Muscle layer of colon (tissue), 2 donors: ENCODE results near the gene TRA2A.
"Not testable (repeated sequence)": the region's sequence is repeated elsewhere in the genome, so short reads cannot be mapped to it uniquely, and the experiment has no call there.

ENCODE experiments used
- H3K27ac ChIP-seq: one replicate; pipeline ENCODE4 v1.7.0; 2013; ENCODE audit warnings: low read depth, mild to moderate bottlenecking, low read length, moderate library complexity
- H3K27me3 ChIP-seq, 2 donors: one replicate each; pipeline ENCODE4 v1.7.0; 2013; ENCODE audit warnings: low read length in 2 of 2, mild to moderate bottlenecking in 2 of 2; ENCODE audit not compliant: insufficient read depth in 2 of 2, control insufficient read depth in 1 of 2
- H3K36me3 ChIP-seq: one replicate; pipeline ENCODE4 v1.7.0; 2013; ENCODE audit warnings: mild to moderate bottlenecking, low read length; ENCODE audit not compliant: insufficient read depth
- H3K4me1 ChIP-seq: one replicate; pipeline ENCODE4 v1.7.0; 2013; ENCODE audit warnings: mild to moderate bottlenecking, low read length; ENCODE audit not compliant: insufficient read depth
- H3K4me3 ChIP-seq, 2 donors: one replicate each; pipeline ENCODE4 v1.7.0; 2013; ENCODE audit warnings: low read length in 2 of 2, low read depth in 1 of 2, mild to moderate bottlenecking in 1 of 2, moderate library complexity in 1 of 2
- H3K9ac ChIP-seq: one replicate; pipeline ENCODE4 v1.7.0; 2013; ENCODE audit warnings: low read length
- H3K9me3 ChIP-seq: one replicate; pipeline ENCODE4 v1.7.0; 2013; ENCODE audit warnings: mild to moderate bottlenecking, low read length
- donor health status: abdominal sarcoma.
- donor health status: Adenocarcinoma of cecum.

TRA2A gene

DNA sequence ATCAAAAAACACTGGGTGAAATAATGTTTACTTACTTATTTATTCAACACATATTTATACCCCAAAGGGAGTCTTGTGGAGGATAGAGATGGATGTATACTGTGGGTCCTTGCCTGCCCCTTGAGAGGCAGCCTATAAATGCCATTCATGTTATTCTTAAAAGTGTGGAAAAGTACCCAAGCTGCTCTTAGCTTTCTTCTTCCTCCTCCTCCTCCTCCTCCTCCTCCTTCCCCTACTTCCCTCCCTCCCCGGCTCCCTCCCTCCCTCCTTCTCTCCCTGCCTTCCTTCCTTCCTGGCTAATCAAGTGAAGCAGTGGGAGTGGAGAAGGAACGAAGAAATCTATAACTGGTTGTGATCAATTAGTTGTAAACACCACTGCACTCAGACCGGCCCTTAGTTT, 40.3 kb downstream of the TRA2A start:
- Histone ChIP-seq H3K4me3 (no peak overlapping the region), H3K27me3 (no peaks in the 10 kb centered on the region), H3K4me1 (no peaks in the 10 kb centered on the region), H3K9ac (no peak overlapping the region), H3K9me3 (no peaks in the 10 kb centered on the region), H3K36me3 (no peaks in the 10 kb centered on the region), H3K27ac (no peak overlapping the region)

DNA sequence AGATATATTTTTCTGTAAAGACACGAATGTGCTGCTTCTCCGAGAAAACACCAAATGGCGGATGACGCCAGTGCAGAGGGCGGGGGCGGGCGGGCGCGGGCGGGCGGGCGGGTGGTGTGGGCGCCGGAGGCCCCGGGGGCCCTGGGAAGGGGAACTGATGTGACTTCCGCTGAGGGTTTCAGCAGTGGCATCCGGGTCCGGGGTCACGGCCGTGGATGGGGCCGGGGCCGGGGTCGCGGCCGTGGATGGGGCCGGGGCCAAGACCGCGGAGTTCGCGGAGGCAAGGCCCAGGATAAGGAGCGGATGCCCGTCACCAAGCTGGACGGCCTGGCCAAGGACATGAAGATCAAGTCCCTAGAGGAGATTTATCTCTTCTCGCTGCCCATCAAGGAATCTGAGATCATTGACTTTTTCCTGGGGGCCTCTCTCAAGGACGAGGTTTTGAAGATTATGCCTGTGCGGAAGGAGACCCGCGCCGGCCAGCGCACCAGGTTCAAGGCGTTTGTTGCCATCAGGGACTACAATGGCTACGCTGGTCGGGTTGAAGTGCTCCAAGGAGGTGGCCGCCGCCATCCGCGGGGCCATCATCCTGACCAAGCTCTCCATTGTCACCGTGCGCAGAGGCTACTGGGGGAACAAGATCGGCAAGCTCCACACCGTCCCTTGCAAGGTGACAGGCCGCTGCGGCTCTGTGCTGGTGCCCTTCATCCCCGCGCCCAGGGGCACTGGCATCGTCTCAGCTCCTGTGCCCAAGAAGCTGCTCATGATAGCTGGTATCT, 41.2 kb downstream of the TRA2A start:
- no peak overlapping the region for H3K9ac ChIP-seq
- H3K9me3 ChIP-seq = no peaks in the 10 kb centered on the region
- no peaks in the 10 kb centered on the region for H3K4me1 ChIP-seq
- H3K4me3 ChIP-seq = peak overlapping the region; percentile 56 to 57
- H3K36me3 ChIP-seq = no peaks in the 10 kb centered on the region
- H3K27ac ChIP-seq = peak overlapping the region; percentile 72
- no peaks in the 10 kb centered on the region for H3K27me3 ChIP-seq

DNA sequence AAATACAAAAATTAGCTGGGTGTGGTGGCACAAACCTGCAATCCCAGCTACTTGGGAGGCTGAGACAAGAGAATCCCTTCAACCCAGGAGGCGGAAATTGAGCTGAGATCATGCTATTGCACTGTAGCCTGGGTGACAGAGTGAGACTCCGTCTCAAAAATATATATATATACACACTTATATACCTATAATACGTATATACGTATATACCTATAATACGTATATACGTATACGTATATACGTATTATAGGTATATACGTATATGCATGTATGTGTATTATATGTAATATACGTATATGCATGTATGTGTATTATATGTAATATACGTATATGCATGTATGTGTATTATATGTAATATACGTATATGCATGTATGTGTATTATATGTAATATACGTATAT, 43.1 kb downstream of the TRA2A start:
- H3K27ac ChIP-seq, H3K9me3 ChIP-seq, H3K9ac ChIP-seq, H3K4me1 ChIP-seq, H3K36me3 ChIP-seq, H3K27me3 ChIP-seq, H3K4me3 ChIP-seq: not testable (repeated sequence)

DNA sequence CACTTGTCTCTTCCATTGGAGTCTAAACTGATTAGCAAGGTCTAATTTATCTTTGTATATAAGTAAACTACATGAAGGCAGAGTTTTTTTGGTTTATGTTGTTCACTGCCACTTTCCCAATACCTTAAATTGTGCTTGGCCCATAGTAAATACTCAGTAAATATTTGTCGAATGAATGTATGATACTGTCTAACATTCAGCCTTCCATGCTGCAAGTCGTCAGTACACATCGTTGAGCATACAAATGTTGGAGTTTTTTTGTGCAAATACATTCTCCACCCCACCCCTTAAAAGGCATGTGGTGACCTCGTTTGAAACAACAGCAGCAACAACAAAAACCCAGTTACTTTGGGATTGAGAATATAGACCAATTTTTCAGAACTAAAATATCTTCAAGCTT, 44.1 kb downstream of the TRA2A start:
- no peak overlapping the region for H3K27ac ChIP-seq
- no peaks in the 10 kb centered on the region for H3K36me3 ChIP-seq
- H3K4me3 ChIP-seq = no peak overlapping the region
- no peaks in the 10 kb centered on the region for H3K4me1 ChIP-seq
- no peaks in the 10 kb centered on the region for H3K9me3 ChIP-seq
- H3K27me3 ChIP-seq = no peaks in the 10 kb centered on the region
- no peak overlapping the region for H3K9ac ChIP-seq

DNA sequence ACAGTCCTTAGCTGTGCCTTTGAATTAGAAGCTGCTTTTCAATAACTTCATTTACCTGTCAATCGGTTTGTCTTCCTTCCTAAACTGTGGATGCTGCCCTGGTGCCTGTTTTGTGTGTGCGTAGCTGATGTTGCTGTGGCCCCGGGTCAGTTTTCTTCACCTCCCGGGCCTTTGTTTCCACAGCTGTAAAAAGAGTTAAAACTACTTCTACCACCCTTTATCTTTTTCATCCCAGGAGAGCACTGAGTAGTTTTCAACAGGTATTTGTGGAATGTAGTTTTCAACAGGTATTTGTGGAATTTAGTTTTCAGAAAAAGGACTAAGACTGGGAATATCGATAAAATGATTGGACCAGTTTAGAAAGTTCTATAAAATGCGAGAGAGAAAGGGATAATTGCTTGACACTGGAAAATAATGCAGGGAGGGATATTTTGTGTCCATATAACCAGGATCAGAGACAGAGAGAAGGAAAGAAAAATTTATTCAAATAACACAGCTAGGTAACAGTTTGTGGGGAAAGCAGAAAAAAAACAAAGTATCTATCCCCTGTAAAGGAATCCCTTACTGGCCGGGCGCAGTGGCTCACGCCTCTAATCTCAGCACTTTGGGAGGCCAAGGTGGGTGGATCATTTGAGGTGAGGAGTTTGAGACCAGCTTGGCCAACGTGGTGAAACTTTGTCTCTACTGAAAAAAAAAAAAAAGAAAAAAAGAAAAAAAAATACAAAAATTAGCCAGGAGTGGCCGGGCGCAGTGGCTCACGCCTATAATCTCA, 45.6 kb downstream of the TRA2A start:
- Histone ChIP-seq H3K9ac (no peak overlapping the region), H3K27me3 (no peaks in the 10 kb centered on the region), H3K36me3 (no peaks in the 10 kb centered on the region), H3K4me3 (no peak overlapping the region), H3K27ac (no peak overlapping the region), H3K4me1 (no peaks in the 10 kb centered on the region), H3K9me3 (no peaks in the 10 kb centered on the region)

DNA sequence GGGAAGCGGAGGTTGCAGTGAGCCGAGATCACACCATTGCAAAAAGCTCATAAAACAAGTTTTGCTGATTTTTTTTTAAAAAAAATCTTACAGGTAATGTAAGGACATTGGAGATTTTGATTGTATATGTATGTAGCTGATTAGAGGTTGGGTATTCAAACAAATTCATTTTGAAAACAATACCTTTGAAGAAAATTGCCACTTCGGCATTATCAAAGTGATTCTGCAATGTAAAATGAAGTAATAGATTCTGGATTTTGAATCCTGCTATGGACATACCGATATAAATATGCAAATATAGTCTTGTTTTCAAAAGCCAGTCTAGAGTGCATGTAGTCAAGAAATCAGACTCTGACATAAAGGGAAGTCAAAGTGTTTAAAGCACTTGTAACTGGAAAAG, 49.1 kb downstream of the TRA2A start:
- Histone ChIP-seq H3K9ac (no peak overlapping the region), H3K27me3 (peaks cover 8 to 10% of the 10 kb centered on the region in 2 donors), H3K36me3 (no peaks in the 10 kb centered on the region), H3K4me3 (no peak overlapping the region), H3K27ac (no peak overlapping the region), H3K4me1 (no peaks in the 10 kb centered on the region), H3K9me3 (no peaks in the 10 kb centered on the region)

DNA sequence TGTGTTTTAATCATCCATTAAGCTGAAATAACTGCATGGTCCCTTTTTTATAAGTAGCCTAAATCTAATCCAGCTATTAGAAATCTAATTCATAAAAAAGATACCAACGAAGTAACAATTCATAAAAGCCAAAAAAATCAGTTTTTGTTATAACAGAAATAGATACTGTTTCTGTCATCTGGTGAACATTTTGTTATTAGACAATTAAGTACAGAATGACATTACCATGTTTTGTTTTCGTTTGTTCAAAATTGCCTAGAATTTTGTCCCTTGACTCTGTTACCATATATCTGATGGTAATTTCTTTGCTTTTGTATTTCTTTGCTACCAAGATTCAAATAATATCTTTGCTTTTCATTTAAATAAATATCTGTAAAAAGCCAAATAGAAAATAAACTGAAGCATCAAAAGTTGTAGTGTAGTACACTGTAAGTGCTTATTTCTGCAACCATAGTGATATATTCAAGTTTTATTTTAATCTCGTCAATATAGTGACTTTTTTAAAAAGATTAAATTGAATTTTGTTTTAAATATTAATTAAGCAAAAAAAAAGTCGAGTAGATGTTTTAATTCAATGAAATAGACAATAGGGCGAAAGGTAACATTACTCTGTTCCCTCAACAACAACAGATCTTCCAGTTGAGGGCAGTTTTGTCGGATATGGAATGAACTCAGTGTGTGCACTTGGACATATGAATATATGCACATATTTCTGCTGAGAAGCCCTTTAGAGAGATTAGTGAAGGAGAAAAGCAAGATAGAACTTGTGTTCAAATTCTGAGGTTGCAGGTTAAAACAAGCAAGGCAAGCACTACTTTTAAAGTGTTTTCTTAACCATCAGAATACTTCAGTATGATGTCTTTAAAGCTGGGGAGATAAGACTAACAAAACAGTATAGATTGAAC, 53.6 kb downstream of the TRA2A start:
- Histone ChIP-seq H3K27ac (no peak overlapping the region), H3K36me3 (no peaks in the 10 kb centered on the region), H3K9ac (no peak overlapping the region), H3K4me1 (peaks cover 6% of the 10 kb centered on the region), H3K4me3 (no peak overlapping the region), H3K9me3 (peaks cover 4% of the 10 kb centered on the region), H3K27me3 (peaks cover 50 to 52% of the 10 kb centered on the region in 2 donors)

DNA sequence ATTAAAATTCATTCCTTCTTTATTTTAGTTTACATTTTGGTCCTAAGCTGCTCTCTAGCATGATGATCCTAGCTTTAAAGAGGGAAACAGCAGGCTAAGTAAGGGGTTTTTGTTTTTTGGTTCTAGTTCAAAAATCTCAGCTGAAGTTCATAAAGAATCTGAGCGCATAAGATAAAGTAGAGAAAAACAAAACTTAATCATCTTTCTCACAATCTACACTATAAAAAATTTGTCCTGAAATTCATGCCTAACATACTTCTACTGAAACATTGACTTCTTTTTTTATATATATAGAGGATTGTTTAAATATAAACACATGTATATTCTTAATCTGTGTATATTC, 54.7 kb downstream of the TRA2A start:
- H3K4me3 ChIP-seq = no peak overlapping the region
- H3K27me3 ChIP-seq = peaks cover 61 to 63% of the 10 kb centered on the region in 2 donors
- no peak overlapping the region for H3K9ac ChIP-seq
- no peaks in the 10 kb centered on the region for H3K36me3 ChIP-seq
- peaks cover 14% of the 10 kb centered on the region for H3K9me3 ChIP-seq
- peaks cover 6% of the 10 kb centered on the region for H3K4me1 ChIP-seq
- no peak overlapping the region for H3K27ac ChIP-seq

DNA sequence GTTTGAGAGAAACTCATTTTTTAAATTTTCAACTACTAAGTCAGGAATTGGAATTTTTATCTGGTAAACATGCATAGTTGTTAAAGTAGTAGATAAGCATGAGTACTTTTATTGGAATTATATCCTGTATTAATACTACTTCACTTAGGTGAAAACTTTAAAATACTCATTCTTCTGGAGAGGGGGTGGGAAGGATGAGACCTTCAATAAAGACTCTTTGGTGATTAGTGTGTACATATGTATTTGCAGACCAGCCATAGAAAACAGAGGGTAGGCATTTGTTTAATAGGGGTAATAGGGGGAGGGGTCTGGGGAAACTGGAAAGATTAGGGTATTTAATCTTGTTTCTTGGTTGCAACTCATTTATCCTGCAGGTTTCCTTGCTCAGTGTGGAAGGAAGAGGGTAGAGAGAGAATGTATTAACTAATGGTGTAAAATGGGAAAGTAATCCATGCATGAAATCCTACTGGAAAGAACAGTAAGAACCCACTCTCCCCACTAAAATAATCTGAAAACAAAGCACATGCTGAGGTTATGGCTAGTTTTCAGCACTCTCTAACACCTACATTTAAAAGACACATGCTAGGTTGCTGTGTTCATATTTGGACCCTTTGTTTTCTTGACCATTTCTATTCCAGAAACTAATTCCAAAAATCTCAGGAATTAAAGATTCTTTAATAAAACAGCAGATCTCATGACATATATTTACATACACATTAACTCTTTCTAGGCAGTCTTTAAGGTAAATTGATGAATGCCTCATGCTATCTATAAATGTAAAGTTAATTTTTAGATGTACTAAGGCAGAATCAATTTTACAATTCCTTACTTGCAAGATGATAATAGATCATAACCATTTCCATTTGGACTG, 55.3 kb downstream of the TRA2A start:
- Histone ChIP-seq H3K9me3 (peaks cover 16% of the 10 kb centered on the region), H3K4me1 (peaks cover 6% of the 10 kb centered on the region), H3K36me3 (no peaks in the 10 kb centered on the region), H3K4me3 (no peak overlapping the region), H3K27ac (no peak overlapping the region), H3K9ac (no peak overlapping the region), H3K27me3 (peaks cover 67 to 69% of the 10 kb centered on the region in 2 donors)

DNA sequence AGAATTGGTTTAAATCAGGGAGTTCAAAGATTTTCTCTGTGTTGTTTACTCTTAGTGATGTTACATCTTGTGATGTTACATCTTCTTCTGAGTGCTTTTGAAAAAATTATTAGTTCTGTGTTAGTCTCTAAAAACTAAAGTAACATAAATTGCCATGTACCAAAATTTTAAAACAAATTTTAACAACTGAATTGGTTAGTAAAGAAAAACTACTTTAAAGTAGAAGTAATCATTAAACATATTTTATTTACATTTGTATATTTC, 56.3 kb downstream of the TRA2A start:
- peaks cover 10% of the 10 kb centered on the region for H3K4me1 ChIP-seq
- H3K9ac ChIP-seq = no peak overlapping the region
- H3K27me3 ChIP-seq = peaks cover 77 to 79% of the 10 kb centered on the region in 2 donors
- no peak overlapping the region for H3K27ac ChIP-seq
- H3K9me3 ChIP-seq = peaks cover 19% of the 10 kb centered on the region
- no peak overlapping the region for H3K4me3 ChIP-seq
- H3K36me3 ChIP-seq = no peaks in the 10 kb centered on the region
